GM21786 (cell line): ENCODE data around the gene LRRC25.
A peak's percentile ranks its signal among the peaks of the same experiment; 100 is the strongest.
"Not testable (repeated sequence)": the region's sequence is repeated elsewhere in the genome, so short reads cannot be mapped to it uniquely, and the experiment has no call there.

Experiments
- ATAC-seq: cut with Tn5 transposase; IDR thresholded peaks from one replicate; pipeline ENCODE4 v1.9.1; 2021; ENCODE audit not compliant: unreplicated experiment

LRRC25 gene

DNA sequence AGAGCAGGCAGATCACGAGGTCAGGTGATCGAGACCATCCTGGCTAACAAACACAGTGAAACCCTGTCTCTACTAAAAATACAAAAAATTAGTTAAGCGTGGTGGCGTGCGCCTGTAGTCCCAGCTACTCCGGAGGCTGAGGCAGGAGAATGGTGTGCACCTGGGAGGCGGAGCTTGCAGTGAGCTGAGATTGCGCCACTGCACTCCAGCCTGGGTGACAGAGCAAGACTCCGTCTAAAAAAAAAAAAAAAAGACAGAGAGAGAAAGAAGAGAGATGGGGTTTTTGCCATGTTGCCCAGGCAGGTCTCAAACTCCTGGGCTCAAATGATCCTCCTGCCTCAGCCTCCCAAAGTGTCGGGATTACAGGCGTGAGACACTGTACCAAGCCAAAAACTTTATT lies 8.3 kb upstream of the LRRC25 start:
- ATAC-seq: not testable (repeated sequence)

DNA sequence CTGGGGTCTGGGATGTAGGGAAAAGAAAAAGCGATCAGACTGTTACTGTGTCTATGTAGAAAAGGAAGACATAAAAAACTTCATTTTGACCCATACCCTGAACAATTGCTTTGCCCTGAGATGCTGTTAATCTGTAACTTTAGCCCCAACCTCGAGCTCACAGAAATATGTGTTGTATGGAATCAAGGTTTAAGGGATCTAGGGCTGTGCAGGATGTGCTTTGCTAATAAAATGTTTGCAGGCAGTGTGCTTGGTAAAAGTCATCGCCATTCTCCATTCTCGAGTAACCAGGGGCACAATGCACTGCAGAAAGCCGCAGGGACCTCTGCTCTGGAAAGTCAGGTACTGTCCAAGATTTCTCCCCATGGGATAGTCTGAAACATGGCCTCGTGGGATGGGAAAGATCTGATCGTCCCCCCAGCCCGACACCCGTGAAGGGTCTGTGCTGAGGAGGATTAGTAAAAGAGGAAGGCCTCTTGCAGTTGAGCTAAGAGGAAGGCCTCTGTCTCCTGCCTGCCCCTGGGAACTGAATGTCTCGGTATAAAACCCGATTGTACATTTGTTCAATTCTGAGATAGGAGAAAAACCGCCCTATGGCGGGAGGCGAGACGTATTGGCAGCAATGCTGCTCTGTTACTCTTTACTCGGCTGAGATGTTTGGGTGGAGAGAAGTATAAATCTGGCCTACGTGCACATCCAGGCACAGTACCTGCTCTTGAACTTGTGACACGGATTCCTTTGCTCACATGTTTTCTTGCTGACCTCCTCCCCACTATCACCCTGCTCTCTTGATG lies 5.2 kb upstream of the LRRC25 start:
- not testable (repeated sequence) for ATAC-seq

DNA sequence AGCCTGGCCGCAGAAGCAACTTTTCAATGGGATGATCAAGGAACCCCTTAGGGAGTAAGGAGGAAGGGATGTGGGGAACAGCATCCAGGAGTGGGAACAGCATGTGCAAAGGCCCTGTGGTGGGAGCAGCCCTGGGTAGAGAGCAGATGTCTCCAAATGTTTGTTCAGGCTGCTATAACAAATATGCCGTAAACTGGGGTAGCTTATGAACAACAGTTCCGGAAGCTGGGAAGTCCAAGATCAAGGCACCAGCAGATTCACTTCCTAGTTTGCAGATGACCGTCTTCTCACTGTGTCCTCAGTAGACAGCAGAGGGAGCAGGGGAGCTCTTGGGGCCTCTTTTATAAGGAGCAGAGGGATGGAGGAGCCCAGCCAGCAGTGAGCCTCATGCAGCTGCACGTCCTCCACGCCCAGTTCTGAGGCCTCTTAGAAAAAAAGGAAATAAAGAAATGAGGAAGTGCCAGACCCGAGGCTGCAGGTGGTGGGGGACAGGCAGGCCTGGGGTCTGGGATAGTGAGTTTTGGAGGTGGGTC lies 4.2 kb upstream of the LRRC25 start:
- ATAC-seq: no peak

DNA sequence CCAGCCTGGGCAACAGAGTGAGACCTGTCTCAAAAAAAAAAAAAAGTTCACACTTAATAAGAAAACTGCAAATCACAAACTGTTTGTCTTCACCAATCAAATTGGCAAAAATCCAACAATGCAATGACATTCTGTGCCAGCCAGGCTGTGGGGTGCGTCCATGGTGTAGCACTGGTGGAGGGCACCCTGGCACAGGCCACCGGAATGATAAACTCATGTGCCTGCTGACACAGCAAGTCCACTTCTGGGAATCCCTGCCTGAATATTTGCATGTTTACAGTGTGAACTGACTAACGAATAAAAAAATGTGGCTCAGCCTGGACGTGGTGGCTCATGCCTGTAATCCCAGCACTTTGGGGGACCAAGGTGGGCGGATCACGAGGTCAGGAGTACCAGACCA lies 1.6 kb upstream of the LRRC25 start:
- no peak for ATAC-seq

DNA sequence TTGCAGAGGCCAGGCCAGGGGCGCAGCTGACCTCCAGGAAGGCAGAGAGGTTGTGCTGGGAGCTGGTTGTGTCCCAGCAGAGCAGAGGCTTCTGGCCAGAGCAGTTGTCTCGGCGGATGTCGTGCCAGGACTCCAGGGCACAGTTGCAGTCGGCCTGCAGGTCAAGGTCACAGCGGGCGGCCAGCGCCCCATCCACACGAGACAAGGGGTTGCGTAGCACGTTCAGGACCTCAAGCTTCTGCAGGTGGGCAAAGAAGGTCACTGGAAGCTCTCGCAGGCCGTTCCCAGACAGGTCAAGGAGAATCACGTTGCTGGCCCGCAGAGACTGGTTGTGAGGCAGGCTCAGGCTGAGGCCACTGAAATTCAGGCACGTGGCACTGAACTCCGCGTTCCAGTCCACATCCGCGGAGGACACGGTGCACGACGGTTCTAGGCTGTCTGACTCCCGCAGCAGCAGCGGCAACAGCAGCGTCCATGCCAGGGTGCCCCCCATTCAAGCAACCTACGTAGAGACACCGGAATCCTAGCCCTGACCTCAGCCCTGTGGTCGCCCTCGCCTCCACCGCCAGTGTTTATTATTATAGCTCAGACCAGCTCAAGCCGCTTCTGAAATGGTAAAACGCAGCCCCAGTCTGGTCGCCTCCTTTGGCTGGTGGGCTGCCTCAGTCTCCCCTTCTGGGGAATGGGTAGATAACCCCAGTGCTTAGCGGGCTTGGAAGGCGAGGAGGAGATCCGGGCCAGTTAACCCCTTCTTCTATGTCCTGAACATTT lies 766 bp downstream of the LRRC25 start:
- no peak for ATAC-seq

DNA sequence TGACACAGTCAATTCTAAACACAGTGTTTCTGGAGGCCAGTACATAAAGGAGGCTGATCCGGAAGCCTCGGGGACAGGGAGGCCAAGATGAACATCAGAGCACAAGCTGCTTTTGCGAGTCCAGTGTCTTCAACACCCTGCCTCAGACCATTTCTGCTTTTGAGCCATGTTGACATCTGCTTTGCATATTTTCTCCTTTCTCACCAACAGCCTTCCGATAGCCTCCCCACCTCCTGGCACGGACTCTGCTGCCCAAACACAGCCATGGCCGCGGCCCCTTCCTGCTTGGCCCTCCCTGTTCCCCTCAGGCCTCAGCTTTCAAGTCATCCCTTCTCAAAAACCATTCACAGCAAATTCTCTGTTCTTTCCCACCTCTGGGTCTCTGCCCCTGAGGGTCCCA lies 3.6 kb downstream of the LRRC25 start:
- ATAC-seq: no peak

DNA sequence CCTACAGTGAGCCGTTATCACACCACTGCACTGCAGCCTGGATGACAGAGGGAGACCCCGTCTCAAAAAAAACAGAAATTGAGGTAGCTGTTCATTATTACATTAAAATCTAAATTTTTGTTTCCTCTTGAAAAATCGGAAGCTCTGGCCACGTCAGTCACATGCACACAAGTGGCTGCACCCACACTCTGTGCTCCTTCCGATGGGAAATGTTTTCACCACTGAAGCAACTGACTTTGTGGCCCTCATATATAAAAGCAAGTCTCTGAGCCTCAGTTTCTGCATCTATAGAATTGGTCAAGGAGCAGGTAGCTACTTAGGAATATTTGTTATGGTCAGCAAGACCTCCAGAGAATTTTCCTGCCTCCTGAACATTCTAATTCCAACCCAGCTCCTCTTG lies 4.5 kb downstream of the LRRC25 start:
- ATAC-seq: no peak

DNA sequence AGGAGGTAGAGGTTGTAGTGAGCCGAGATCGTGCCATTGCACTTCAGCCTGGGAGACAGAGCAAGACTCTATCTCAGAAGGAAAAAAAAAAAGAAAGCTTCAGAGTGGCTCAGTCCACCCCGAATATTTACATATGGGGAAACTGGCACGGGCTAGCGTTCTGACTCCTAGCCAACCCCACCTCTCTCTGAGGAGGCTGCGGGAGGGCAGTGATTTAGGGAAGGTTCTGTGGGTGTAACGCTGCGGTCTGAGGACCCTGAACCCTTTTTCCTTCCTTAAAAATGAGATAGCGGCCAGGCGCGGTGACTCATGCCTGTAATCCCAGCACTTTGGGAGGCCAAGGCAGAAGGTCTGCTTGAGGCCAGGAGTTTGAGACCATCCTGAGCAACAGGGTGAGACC lies 5.0 kb downstream of the LRRC25 start:
- ATAC-seq: no peak

DNA sequence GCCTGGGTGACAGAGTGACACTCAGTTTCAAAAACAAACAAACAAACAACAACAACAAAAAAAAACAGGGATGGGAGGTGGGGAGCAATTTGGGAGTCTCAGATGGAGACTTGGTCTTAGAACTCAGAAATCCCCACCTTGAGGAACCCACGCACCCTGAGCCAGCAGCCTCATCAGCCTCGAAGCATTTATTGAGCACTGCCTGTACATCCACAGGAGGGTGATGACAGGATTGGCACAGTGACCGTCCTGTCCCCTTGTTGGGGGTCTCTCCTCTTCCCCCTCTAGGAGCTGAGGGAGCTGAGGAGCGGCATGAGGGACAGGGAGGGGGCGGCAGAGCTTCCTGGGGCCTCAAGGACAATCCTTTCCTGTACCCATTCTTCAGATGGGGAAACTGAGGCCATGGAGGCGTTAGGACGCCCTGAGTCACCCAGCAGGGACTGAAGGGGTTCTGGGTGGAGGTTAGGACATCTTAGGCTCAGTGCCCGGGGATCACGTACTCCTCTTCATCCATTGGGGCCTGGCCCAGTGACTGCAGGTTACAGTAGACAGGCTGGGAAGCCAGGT lies 5.8 kb downstream of the LRRC25 start:
- no peak for ATAC-seq

DNA sequence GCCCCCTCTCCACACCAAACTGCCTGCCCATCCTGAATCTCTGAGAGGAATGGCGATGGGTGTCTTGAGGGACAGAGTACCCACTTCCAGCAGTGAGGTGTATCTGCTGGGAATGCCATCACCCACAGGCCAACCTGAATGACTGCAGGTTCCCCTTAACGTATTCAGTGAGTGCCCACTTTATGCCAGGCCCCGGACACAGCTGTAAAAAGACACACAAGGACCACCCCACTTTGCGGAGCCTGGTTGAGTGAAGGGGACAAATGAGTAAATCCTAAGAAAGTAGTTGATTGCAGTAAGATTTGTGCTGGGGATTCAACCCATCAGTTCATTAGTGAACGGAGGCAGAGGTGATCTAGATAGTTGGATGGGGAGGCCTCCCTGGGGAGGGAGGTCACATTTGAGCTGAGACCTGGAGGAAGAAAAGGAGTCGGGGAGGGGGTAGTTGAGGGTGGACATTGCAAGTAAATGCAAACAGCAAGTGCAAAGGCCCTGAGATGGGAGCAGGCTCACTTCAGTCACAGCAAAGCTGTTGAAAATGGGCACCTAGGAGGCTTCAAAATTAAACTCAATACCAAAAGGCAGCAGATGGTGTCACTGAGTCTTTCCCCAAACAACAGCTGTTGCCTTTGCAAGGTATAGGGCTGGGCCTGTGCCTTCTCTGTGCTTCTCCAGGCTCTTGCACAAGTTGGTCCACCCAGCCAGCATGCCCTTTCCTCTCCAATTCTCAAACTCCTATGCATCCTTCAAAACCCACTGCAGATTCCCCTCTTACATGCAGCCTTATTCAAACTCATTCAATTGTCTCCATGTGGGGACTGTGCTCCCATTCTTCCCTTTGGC lies 7.1 kb downstream of the LRRC25 start:
- ATAC-seq: no peak

DNA sequence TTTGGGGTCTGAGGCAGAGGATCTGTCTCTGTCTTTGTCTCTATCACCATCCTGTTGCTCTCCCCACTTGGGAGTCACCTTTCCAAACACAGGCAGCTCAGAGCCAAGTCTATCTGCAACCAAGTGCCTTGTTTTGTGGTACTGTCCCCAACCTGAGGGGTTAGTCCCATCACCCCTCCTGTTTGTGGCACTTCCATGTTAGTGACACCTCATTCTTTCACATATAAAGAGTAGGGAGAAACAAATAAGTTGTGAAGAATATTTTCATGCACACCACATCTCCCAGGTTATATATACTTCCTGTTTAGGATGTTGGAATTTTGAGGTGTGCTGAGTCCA lies 7.7 kb downstream of the LRRC25 start:
- no peak for ATAC-seq

DNA sequence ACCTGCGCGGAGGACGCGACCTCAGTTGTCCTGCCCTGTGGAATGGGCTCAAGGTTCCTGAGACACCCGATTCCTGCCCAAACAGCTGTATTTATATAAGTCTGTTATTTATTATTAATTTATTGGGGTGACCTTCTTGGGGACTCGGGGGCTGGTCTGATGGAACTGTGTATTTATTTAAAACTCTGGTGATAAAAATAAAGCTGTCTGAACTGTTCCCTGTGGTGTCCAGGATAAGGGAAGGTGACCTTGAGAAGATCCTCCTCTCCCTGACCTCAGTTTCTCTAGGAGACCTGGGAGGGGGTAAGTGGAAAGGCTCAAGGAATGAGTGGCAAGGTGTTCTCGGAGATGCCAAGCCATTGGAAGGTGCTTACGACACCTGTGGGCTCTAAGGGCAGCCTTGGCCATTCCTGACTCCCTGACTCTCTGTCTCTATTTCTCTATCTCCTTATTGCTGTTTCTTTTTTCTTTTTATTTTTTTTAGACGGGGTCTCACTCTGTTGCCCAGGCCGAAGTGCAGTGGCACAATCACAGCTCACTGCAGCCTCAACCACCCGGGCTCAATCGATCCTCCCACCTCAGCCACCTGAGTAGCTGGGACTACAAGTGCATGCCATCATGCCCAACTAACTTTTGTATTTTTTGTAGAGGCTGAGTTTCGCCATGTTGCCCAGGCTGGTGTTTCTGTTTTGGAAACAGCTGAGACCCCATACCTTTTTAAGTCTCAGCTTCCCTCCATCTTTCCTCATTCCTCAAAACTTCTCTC lies 8.3 kb downstream of the LRRC25 start:
- ATAC-seq: no peak

DNA sequence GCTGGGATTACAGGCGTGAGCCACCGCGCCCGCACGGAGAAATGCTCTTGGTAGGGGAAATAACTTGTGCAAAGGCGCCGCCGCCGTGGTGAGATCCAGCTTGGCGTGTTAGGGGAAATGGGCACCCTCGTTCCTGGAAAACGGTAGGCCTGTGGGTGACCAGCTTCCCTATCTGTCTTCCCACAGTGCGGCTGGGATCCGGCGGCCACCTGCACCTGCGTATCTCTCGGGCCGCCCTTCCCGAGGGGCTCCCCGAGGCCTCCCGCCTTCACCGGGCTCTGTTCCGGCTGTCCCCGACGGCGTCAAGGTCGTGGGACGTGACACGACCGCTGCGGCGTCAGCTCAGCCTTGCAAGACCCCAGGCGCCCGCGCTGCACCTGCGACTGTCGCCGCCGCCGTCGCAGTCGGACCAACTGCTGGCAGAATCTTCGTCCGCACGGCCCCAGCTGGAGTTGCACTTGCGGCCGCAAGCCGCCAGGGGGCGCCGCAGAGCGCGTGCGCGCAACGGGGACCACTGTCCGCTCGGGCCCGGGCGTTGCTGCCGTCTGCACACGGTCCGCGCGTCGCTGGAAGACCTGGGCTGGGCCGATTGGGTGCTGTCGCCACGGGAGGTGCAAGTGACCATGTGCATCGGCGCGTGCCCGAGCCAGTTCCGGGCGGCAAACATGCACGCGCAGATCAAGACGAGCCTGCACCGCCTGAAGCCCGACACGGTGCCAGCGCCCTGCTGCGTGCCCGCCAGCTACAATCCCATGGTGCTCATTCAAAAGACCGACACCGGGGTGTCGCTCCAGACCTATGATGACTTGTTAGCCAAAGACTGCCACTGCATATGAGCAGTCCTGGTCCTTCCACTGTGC lies 9.1 kb downstream of the LRRC25 start:
- peak; percentile 51 for ATAC-seq

DNA sequence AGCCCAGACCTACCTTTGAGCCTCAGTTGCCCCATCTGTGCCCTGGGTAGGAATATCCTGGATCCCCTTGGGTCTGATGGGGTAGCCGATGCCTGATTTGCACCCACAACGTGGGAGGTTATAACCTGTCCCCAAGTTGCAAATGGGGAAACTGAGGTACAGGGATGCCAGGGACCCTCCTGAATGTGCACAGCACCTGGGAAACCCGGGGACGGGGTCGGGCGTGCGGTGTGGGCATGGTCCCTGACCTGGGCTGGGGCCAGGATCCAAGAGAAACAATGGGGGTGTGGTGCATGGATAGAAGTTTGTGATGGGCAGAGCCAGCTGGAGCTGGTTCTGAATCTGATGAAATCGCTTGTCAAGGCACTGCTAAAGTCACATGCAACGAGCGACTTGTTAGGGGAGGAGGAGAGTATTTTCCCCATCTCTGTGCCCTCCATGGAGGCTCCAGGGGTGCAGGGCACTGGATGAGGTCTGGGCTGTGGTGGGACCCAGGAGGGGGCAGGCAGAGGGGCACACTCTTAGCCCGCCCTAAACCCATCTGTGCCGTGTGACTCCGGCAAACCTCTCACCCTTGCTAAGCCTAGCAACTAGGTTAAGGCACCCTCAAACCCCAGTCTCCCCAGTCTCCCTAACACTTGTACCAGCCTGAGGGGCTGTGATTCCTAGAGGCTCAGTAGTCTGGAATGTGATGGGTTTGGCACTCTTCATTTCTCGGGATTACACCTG lies 10.7 kb downstream of the LRRC25 start:
- ATAC-seq: no peak

DNA sequence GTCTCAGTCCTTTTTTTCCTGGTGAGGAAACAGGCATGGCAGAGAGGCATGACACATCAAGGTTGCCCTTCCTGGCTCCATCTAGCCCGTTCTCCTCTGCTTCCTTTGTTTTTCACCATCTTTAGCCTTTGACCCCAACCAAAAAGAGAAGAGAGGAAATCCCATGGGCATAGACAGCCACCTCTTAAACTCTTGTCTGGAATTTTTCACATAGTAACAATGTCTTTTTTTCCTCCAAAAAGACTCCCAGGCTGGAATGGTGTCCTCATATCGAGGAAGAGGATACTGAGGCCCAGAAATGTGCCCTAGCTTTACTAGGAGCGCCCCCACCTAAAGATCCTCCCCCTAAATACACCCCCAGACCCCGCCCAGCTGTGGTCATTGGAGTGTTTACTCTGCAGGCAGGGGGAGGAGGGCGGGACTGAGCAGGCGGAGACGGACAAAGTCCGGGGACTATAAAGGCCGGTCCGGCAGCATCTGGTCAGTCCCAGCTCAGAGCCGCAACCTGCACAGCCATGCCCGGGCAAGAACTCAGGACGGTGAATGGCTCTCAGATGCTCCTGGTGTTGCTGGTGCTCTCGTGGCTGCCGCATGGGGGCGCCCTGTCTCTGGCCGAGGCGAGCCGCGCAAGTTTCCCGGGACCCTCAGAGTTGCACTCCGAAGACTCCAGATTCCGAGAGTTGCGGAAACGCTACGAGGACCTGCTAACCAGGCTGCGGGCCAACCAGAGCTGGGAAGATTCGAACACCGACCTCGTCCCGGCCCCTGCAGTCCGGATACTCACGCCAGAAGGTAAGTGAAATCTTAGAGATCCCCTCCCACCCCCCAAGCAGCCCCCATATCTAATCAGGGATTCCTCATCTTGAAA lies 11.5 kb downstream of the LRRC25 start, which contains the start of gene GDF15:
Gene GDF15 (plus strand): TSS at position 484 of the 868 bp plus-strand sequence. CDS start 32 bp downstream, at position 516.
- ATAC-seq: no peak

DNA sequence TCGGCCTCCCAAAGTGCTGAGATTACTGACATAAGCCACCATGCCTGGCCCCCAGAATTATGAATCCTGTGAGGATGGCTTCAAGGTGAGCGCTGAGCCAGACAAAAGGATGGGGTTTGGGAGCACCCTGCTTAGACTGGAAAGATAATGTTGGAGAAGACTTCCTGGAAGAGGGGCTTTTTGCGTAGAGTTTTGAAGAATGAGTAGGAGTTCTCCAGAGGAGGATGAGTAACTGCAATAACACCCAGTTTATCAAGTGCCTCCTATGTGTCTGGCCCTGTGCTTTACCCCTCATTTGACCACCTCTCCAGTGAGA lies 12.1 kb downstream of the LRRC25 start:
- no peak for ATAC-seq

DNA sequence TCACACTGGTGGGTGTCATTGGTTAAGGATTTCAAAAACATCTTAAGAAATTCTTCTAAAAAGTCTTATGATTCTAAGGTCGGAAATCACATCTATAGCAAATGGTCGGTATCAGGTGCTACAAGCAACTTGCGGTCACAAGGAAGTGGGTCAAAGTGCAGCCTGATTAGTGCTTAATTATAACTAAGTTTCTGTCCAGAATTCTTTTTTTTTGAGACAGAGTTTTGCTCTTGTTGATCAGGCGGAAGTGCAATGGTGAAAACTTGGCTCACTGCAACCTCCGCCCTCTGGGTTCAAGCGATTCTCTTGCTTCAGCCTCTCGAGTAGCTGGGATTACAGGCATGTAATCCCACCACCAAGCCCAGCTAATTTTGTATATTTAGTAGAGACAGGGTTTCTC lies 12.6 kb downstream of the LRRC25 start:
- no peak for ATAC-seq

DNA sequence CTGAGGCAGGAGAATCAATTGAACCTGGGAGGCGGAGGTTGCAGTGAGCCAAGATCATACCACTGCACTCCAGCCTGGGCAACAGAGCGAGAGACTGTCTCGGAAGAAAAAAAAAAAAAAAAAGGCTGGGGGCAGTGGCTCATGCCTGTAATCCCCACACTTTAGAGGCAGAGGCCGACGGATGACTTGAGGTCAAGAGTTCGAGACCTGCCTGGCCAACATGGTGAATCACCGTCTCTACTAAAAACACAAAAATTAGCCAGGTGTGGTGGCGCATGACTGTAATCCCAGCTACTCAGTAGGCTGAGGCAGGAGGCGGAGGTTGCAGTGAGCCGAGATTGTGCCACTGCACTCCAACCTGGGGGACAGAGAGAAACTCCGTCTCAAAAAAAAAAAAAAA lies 13.8 kb downstream of the LRRC25 start:
- not testable (repeated sequence) for ATAC-seq
